Neural crest cell (in vitro differentiated cells): ENCODE data around the gene SDK1. TPM values are rescaled to one million over a fixed set of nuclear protein-coding genes. Genes with fewer than 3 reads are reported as not detected.

ENCODE experiments used
- DNase-seq: peaks from one replicate; pipeline ENCODE4 v3.0.0; 2021; ENCODE audit warnings: low read depth, mixed read lengths, low spot score
- H3K27ac Mint-ChIP-seq: one replicate; pipeline ENCODE4 v1.8.0; 2021; ENCODE audit warnings: mild to moderate bottlenecking, mixed read lengths; ENCODE audit not compliant: unreplicated experiment
- H3K27me3 Mint-ChIP-seq: 2 replicates; pipeline ENCODE4 v1.8.0; 2021; ENCODE audit warnings: low read depth, mild to moderate bottlenecking, mixed read lengths
- H3K36me3 Mint-ChIP-seq: 2 replicates; pipeline ENCODE4 v1.8.0; 2021; ENCODE audit warnings: low read depth, mild to moderate bottlenecking, mixed read lengths
- H3K4me1 Mint-ChIP-seq: 2 replicates; pipeline ENCODE4 v1.8.0; 2021; ENCODE audit warnings: mixed read lengths
- H3K4me3 Mint-ChIP-seq: one replicate; pipeline ENCODE4 v1.8.0; 2021; ENCODE audit warnings: mild to moderate bottlenecking, mixed read lengths
- H3K9me3 Mint-ChIP-seq: 2 replicates; pipeline ENCODE4 v1.8.0; 2021; ENCODE audit warnings: mixed read lengths
- total RNA-seq: library from RNA; stranded (reverse); gene quantifications from 2 replicates; pipeline ENCODE4 v1.2.1, GENCODE V29; 2021
- TF ChIP-seq, protein P1 (sequence below): fragments of 200-600 bp; sonication (generic); conservative IDR thresholded peaks from 2 replicates; pipeline ENCODE4 v1.5.0; 2021; ENCODE audit warnings: antibody characterized with exemption, mild to moderate bottlenecking

SDK1 gene
- total RNA-seq, 1 donor from 2014 or later: 11.6 TPM

DNA sequence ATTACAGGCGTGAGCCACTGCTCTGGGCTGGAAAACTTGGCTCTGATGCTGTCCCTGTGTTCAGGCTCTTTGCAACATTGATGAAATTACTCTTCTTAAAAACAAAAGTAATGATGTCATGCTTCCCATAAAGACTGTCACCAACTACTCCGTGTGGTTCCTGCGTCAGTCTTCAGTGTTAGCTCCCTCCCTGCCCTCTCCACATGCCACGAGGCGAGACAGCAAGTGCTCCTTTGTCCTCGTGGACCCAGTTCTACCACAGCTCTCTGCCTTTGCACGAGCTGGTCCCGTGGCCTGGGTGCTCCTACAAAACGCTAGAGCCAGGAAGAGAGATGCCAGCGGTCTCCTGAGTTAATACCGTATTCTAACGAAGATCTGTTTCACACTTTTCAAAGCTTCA is 194.5 kb downstream of the SDK1 start:
- H3K9me3 Mint-ChIP-seq: peaks cover 14% of the 10 kb centered on the region
- no peak for DNase-seq
- H3K36me3 Mint-ChIP-seq: peaks cover 8% of the 10 kb centered on the region
- H3K4me1 Mint-ChIP-seq: peaks cover 5% of the 10 kb centered on the region
- TF ChIP-seq, protein P1, sequence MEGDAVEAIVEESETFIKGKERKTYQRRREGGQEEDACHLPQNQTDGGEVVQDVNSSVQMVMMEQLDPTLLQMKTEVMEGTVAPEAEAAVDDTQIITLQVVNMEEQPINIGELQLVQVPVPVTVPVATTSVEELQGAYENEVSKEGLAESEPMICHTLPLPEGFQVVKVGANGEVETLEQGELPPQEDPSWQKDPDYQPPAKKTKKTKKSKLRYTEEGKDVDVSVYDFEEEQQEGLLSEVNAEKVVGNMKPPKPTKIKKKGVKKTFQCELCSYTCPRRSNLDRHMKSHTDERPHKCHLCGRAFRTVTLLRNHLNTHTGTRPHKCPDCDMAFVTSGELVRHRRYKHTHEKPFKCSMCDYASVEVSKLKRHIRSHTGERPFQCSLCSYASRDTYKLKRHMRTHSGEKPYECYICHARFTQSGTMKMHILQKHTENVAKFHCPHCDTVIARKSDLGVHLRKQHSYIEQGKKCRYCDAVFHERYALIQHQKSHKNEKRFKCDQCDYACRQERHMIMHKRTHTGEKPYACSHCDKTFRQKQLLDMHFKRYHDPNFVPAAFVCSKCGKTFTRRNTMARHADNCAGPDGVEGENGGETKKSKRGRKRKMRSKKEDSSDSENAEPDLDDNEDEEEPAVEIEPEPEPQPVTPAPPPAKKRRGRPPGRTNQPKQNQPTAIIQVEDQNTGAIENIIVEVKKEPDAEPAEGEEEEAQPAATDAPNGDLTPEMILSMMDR: no peak
- H3K27ac Mint-ChIP-seq: no peak overlapping the region
- no peaks in the 10 kb centered on the region for H3K27me3 Mint-ChIP-seq
- no peak overlapping the region for H3K4me3 Mint-ChIP-seq

DNA sequence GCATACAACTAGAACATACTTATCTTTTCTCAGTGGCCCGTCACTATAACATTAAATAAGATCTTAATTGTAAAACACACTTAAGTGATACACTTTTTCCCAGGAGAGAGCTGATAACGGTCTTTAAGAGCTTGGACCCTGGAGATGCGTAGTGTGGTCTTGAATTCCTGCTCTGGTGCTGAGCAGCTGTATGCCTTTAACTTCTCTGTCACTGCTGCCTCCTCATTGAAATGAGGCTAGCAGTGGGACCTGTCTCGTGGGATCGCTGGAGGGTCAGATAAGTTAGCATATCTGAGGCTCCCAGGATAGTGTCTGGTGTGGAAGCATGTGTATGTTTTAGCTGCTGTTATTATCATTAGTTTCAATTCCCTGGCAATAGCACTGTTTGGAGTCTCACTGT is 194.9 kb downstream of the SDK1 start:
- no peak for DNase-seq
- Mint-ChIP-seq H3K9me3 (peaks cover 14% of the 10 kb centered on the region), H3K27me3 (no peaks in the 10 kb centered on the region), H3K27ac (no peak overlapping the region), H3K4me1 (peaks cover 5% of the 10 kb centered on the region), H3K4me3 (no peak overlapping the region), H3K36me3 (peaks cover 10% of the 10 kb centered on the region)
- TF ChIP-seq, protein P1: no peak

DNA sequence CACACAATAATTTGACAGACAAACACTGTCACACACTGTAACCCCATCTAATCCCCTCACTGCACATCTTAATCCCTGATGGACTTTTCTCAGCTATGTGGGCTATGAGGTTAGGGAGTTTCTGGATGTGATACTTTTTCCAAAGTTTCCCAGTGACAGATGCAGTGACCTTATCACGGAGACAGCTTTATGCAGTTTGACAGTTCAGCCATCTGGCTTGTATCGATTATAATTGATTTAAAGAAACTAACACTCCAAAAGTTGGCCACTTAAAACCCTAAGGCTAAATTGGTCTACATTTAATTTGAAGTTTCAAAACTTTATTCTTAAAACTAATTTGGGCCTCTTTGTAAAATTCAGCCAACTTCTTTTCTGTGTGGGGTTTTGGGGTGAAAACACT is 196.7 kb downstream of the SDK1 start:
- Mint-ChIP-seq H3K4me3 (no peak overlapping the region), H3K36me3 (peaks cover 14% of the 10 kb centered on the region), H3K9me3 (peaks cover 18% of the 10 kb centered on the region), H3K27me3 (no peaks in the 10 kb centered on the region), H3K4me1 (peaks cover 5% of the 10 kb centered on the region), H3K27ac (no peak overlapping the region)
- TF ChIP-seq, protein P1: no peak
- DNase-seq: no peak

DNA sequence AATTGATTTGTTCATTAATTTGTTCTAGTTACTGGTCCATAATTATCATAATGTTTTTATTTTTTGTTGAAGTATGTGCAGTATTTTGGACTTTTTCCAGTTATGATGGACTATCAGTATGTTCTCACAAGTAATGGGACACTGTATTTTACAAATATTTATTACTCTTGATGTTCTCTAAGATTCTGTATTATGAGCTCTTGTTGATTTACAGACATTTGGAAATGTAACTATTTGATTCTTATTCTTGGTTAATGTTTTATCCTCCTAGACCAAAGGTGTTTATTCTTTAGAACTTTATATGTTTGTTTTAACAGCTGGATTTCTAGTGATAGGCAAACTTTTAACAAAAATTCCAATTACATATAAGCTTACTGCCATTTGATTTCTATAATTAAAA is 200.6 kb downstream of the SDK1 start:
- DNase-seq: no peak
- no peak overlapping the region for H3K4me3 Mint-ChIP-seq
- TF ChIP-seq, protein P1: no peak
- peaks cover 5% of the 10 kb centered on the region for H3K4me1 Mint-ChIP-seq
- peaks cover 24% of the 10 kb centered on the region for H3K36me3 Mint-ChIP-seq
- peaks cover 26% of the 10 kb centered on the region for H3K9me3 Mint-ChIP-seq
- H3K27ac Mint-ChIP-seq: no peak overlapping the region
- H3K27me3 Mint-ChIP-seq: no peaks in the 10 kb centered on the region

DNA sequence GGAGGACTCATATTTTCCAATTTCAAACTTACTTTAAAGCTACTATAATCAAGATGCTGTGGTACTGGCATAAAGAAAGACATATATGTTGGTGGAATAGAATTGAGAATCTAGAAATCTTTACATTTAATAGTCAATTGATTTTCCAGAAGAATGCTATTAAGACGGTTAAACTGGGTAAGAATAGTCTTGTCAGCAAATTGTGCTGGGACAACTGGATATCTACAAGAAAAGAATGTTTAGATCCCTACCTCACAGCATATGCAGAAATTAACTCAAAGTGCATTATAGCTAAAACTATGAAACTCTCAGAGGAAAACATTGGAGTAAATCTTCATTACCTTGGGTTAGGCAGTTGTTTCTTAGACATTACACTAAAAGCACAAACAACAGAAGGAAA is 203.3 kb downstream of the SDK1 start:
- H3K27ac Mint-ChIP-seq: no peak overlapping the region
- no peak for DNase-seq

More for the DNA sequence above, 203.3 kb downstream of the SDK1 start:
- TF ChIP-seq, protein P1: no peak
- H3K36me3 Mint-ChIP-seq: peaks cover 33% of the 10 kb centered on the region
- no peaks in the 10 kb centered on the region for H3K27me3 Mint-ChIP-seq
- H3K4me3 Mint-ChIP-seq: no peak overlapping the region
- H3K4me1 Mint-ChIP-seq: no peaks in the 10 kb centered on the region
- peaks cover 27% of the 10 kb centered on the region for H3K9me3 Mint-ChIP-seq
